ENCODE data around the gene CTNNBIP1.

The CTNNBIP1 gene

DNA sequence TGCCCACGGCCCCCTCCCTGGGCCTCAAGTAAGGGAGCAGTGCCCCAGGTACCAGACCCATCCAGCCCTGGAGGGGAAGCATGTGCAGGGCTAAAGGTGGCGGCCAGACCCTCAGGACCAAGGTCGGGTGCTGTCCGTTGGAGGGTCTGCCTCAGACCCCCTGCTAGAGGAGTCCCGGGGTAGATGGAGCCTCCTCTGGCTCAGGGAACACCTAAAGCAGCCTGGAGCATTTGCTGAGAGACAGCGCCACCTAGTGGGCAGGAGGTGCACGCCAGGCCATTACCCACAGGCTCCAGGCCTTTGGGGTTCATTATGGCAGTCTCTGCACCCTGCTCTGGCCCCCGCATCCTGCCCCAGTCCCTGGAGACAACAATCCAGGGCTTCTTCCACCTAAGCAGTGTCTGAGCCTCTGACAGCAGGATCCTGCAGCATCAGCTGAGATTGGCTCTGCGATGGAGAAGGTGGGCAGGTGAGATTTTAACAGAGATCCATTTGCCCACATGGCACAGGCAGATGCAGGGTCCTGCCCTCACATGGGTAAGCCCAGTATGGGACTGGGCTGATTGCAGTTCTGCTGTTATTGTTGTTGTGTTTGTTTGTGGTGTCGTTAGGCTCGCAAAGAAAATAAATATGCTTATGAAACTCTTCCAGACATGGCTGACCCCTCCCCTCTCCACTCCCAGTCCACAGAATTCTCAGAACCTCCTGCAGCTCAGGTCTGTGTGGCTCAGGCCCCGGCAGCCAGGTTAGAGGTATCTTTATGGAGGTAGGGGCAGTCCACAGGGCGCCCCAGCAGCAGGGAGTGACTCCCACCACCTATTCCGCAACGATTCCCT, 42.4 kb downstream of the CTNNBIP1 start:
- Histone ChIP-seq H3K4me1 (no peaks in the 10 kb centered on the region), H3K27me3 (no peaks in the 10 kb centered on the region), H3K9me3 (no peaks in the 10 kb centered on the region), H3K4me3 (ENCODE audit: low read depth, low read length) (no peak overlapping the region), H3K36me3 (no peaks in the 10 kb centered on the region)
- peak; percentile 82 for TF ChIP-seq CTCF (IDR thresholded peaks at IDR 0.05; ENCODE audit: low read depth, low read length)
- peak; percentile 70 for DNase-seq

- H3K27me3 ChIP-seq: no peaks in the 10 kb centered on the region
- TF ChIP-seq CTCF (IDR thresholded peaks at IDR 0.05; ENCODE audit: low read depth, low read length): no peak
- H3K4me3 ChIP-seq (ENCODE audit: low read depth, low read length): no peak overlapping the region
- H3K9me3 ChIP-seq: no peaks in the 10 kb centered on the region
- no peaks in the 10 kb centered on the region for H3K36me3 ChIP-seq
- no peaks in the 10 kb centered on the region for H3K4me1 ChIP-seq
- no peak for DNase-seq
These were observed 43.2 kb downstream of the CTNNBIP1 start for GRCh38 chr1:9866836-9867235.

- Histone ChIP-seq H3K27me3 (no peaks in the 10 kb centered on the region), H3K4me3 (ENCODE audit: low read depth, low read length) (no peak overlapping the region), H3K4me1 (no peaks in the 10 kb centered on the region), H3K36me3 (no peaks in the 10 kb centered on the region), H3K9me3 (no peaks in the 10 kb centered on the region)
- DNase-seq: no peak
- no peak for TF ChIP-seq CTCF (IDR thresholded peaks at IDR 0.05; ENCODE audit: low read depth, low read length)
These were observed 44.3 kb downstream of the CTNNBIP1 start for GRCh38 chr1:9865724-9866123.

- H3K4me1 ChIP-seq: no peaks in the 10 kb centered on the region
- DNase-seq: no peak
- no peaks in the 10 kb centered on the region for H3K27me3 ChIP-seq
- no peaks in the 10 kb centered on the region for H3K9me3 ChIP-seq
- H3K36me3 ChIP-seq: no peaks in the 10 kb centered on the region
- no peak overlapping the region for H3K4me3 ChIP-seq (ENCODE audit: low read depth, low read length)
- no peak for TF ChIP-seq CTCF (IDR thresholded peaks at IDR 0.05; ENCODE audit: low read depth, low read length)
These were observed 46.7 kb downstream of the CTNNBIP1 start for GRCh38 chr1:9863371-9863770.

GRCh38 chr1:9861360-9861759, 48.7 kb downstream of the CTNNBIP1 start:
- H3K36me3 ChIP-seq: no peaks in the 10 kb centered on the region
- peak; percentile 16; the same call in 1 of the 2 replicates for TF ChIP-seq CTCF (IDR thresholded peaks at IDR 0.05; ENCODE audit: low read depth, low read length)
- no peaks in the 10 kb centered on the region for H3K9me3 ChIP-seq
- H3K4me1 ChIP-seq: no peaks in the 10 kb centered on the region
- no peaks in the 10 kb centered on the region for H3K27me3 ChIP-seq
- peak; percentile 62 for DNase-seq
- H3K4me3 ChIP-seq (ENCODE audit: low read depth, low read length): no peak overlapping the region

DNA sequence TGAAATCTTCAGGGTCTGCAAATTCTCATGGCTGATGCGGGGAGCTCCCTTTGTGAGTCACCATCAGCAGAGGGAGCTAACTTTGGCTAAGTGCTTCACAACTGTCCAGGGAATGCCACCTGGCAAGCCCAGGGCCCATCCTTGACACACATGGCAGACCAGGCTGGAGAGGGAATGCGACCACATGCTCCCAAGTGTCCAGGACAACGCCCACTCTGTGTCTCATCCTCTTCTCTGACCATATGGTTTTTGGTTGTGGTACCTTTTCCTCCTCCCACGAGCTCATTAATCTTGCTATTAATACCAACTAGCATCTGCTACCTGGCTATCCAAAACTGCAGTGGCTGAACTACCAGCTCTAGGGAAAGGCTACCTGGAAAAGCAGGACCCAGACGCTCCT, 49.2 kb downstream of the CTNNBIP1 start:
- H3K4me1 ChIP-seq: no peaks in the 10 kb centered on the region
- no peak for TF ChIP-seq CTCF (IDR thresholded peaks at IDR 0.05; ENCODE audit: low read depth, low read length)
- H3K9me3 ChIP-seq: no peaks in the 10 kb centered on the region
- H3K27me3 ChIP-seq: no peaks in the 10 kb centered on the region
- H3K4me3 ChIP-seq (ENCODE audit: low read depth, low read length): no peak overlapping the region
- no peak for DNase-seq
- H3K36me3 ChIP-seq: no peaks in the 10 kb centered on the region
